ENCODE results near the gene TMEM175. TPM values are rescaled to one million over a fixed set of nuclear protein-coding genes. Genes with fewer than 3 reads are reported as not detected.

Gene TMEM175
- total RNA-seq, 2 experiments from 2014 or later, result 11.0 to 11.2 TPM

DNA sequence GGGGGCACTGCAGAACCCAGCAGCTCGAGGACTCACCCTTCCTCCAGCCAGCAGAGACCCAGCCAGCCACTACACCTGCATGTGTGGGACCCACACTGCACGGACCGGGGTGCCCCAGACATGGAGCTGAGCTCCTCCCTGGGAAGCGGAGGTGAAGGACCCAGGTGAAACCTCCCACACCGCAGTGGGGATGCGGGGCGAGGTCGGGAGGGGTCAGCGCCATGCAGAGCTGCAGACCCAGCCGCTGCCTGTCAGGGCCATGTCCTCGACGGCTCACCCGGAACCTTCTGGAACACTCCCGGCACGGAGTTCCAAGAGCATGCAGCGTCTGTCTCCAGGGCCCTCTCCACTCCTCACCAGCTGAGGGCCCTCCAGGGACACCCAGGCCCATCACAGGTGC lies 42.7 kb upstream of the TMEM175 start:
- ChIA-PET CTCF (interaction anchor here (3.4 kb wide), 1 partner anchor 147 kb away, joined by 10 read pairs; no protein-coding TSS in a partner anchor), POLR2A (no interaction called here)
- H3K9me3 Mint-ChIP-seq, result peaks cover 4% of the 10 kb centered on the region
- intact Hi-C loops (cut with micrococcal nuclease), result no loop called here
- no peaks in the 10 kb centered on the region for H3K4me1 Mint-ChIP-seq (ENCODE audit: low read depth)
- TF ChIP-seq CTCF (IDR thresholded peaks at IDR 0.05), result no peak
- H3K27ac Mint-ChIP-seq, result no peak overlapping the region
- peaks cover 25% of the 10 kb centered on the region for H3K36me3 Mint-ChIP-seq (ENCODE audit: low read depth)
- no peak overlapping the region for H3K4me3 Mint-ChIP-seq
- no peak for DNase-seq
- ATAC-seq, result no peak
- H3K27me3 Mint-ChIP-seq, result no peaks in the 10 kb centered on the region

- H3K4me1 Mint-ChIP-seq (ENCODE audit: low read depth), result no peaks in the 10 kb centered on the region
- DNase-seq, result no peak
- H3K27ac Mint-ChIP-seq, result no peak overlapping the region
- POLR2A ChIA-PET, result interaction anchor here (1.2 to 2.3 kb wide), 2 partner anchors 9 to 40 kb away, joined by 3 to 8 read pairs; no protein-coding TSS in a partner anchor
- no peak overlapping the region for H3K4me3 Mint-ChIP-seq
- H3K9me3 Mint-ChIP-seq, result peaks cover 4% of the 10 kb centered on the region
- H3K27me3 Mint-ChIP-seq, result no peaks in the 10 kb centered on the region
- CTCF ChIA-PET, result interaction anchor here (3.4 kb wide), 1 partner anchor 148 kb away, joined by 10 read pairs; no protein-coding TSS in a partner anchor
- H3K36me3 Mint-ChIP-seq (ENCODE audit: low read depth), result peaks cover 25% of the 10 kb centered on the region
- ATAC-seq, result no peak
- TF ChIP-seq CTCF (IDR thresholded peaks at IDR 0.05), result no peak
- intact Hi-C loops (cut with micrococcal nuclease), result no loop called here
Measured at GRCh38 chr4:890036-890695, 42.1 kb upstream of the TMEM175 start.

DNA sequence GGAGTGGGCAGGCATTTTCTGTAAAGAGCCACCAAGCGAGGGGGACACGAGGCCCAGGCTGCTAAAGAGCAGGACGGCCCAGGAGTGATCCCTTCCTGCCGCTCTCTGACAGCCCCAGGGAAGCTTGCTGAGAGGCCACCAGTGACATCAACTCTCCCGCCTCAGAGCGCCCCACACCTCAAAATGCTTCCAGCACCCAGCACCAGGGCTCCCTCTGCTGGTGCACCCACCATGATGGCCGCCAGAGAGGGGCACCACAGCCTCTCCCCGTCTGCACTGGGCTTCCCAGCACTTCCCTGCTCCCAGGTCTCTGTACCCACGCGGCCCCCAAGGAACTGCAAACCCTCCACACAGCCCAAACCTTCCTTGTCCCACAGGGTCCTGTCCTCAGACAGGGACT lies 40.5 kb upstream of the TMEM175 start:
- H3K27me3 Mint-ChIP-seq, result no peaks in the 10 kb centered on the region
- no peak overlapping the region for H3K27ac Mint-ChIP-seq
- no peak for TF ChIP-seq CTCF (IDR thresholded peaks at IDR 0.05)
- H3K36me3 Mint-ChIP-seq (ENCODE audit: low read depth), result peaks cover 21% of the 10 kb centered on the region
- POLR2A ChIA-PET, result interaction anchor here (0.6 to 2.3 kb wide), 2 partner anchors 12 to 39 kb away, joined by 3 to 8 read pairs; no protein-coding TSS in a partner anchor
- H3K4me3 Mint-ChIP-seq, result no peak overlapping the region
- H3K9me3 Mint-ChIP-seq, result peaks cover 4% of the 10 kb centered on the region
- intact Hi-C loops (cut with micrococcal nuclease), result no loop called here
- DNase-seq, result peak; percentile 54
- no peaks in the 10 kb centered on the region for H3K4me1 Mint-ChIP-seq (ENCODE audit: low read depth)
- ATAC-seq, result peak; percentile 53
- CTCF ChIA-PET, result interaction anchor here (1.0 to 3.4 kb wide), 3 partner anchors 9 to 149 kb away, joined by 3 to 10 read pairs (median 6); no protein-coding TSS in a partner anchor

DNA sequence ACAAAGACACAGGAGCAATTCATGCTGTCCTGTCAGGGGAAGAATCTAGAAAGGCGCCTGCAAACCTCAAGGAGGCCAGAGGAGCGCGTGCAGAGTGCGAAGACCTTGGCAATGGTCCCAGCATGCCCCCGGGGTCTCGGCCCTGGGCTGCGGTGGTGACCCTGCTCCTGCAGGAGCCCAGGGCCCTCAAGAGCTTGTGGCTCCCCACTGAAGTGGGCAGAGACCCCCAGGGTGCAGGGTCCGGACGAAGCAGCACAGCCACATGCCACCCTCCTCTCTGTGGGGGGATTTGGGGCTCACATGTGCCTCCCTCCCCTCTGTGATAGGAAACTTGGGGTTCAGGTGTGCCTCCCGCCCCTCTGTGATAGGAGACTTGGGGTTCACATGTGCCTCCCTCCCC lies 39.5 kb upstream of the TMEM175 start:
- intact Hi-C loops (cut with micrococcal nuclease), result no loop called here
- POLR2A ChIA-PET, result no interaction called here
- Mint-ChIP-seq H3K4me1 (ENCODE audit: low read depth) (no peaks in the 10 kb centered on the region), H3K4me3 (no peak overlapping the region), H3K27me3 (no peaks in the 10 kb centered on the region), H3K27ac (no peak overlapping the region), H3K36me3 (ENCODE audit: low read depth) (peaks cover 11% of the 10 kb centered on the region), H3K9me3 (peaks cover under 1% of the 10 kb centered on the region)
- DNase-seq (no peak), ATAC-seq (no peak)
- CTCF ChIA-PET, result interaction anchor here (3.4 kb wide), 1 partner anchor 150 kb away, joined by 10 read pairs; no protein-coding TSS in a partner anchor
- TF ChIP-seq CTCF (IDR thresholded peaks at IDR 0.05), result no peak

DNA sequence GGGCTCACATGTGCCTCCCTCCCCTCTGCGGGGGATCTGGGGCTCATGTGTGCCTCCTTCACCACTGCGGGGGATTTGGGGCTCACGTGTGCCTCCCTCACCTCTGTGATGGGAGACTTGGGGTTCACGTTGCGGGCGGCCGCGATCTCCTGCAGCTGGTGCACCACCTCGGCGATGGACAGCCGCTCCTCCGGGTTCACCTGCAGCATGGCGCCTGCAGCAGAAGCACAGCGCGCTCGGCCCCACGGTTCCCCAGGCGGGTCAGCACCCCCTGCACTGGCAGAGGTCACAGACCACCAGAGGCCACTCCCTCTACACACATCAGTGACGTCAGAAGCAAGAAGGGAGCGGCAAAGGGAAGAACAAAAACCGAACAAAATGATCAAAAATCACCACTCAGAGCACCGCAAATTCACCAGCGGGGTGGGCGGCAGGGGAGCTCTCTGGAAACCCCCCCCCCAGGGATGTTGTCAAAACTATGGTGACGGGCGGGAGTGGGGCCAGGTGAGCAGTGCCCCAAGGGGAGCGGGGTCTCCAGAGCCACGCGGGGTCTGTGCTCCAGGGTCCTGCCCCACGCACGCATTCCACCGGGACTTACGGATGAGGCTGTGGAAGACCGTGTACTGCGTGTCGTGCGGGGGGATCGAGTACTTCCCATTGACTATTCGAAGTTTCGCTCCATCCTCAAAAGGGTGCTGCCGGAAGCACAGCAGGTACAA lies 38.8 kb upstream of the TMEM175 start:
- no peak for ATAC-seq
- no peak for TF ChIP-seq CTCF (IDR thresholded peaks at IDR 0.05)
- intact Hi-C loops (cut with micrococcal nuclease), result no loop called here
- ChIA-PET CTCF (no interaction called here), POLR2A (no interaction called here)
- H3K4me1 Mint-ChIP-seq (ENCODE audit: low read depth), result no peaks in the 10 kb centered on the region
- H3K36me3 Mint-ChIP-seq (ENCODE audit: low read depth), result peaks cover 8% of the 10 kb centered on the region
- no peak for DNase-seq
- H3K27ac Mint-ChIP-seq, result no peak overlapping the region
- H3K4me3 Mint-ChIP-seq, result no peak overlapping the region
- no peaks in the 10 kb centered on the region for H3K9me3 Mint-ChIP-seq
- no peaks in the 10 kb centered on the region for H3K27me3 Mint-ChIP-seq
